Chondrocyte (in vitro differentiated cells): ENCODE results near the gene HIVEP1. TPM values are rescaled to one million over a fixed set of nuclear protein-coding genes. Genes with fewer than 3 reads are reported as not detected.
A peak's percentile ranks its signal among the peaks of the same experiment; 100 is the strongest.

ENCODE experiments used
- DNase-seq: peaks from one replicate; pipeline ENCODE4 v3.0.0; 2021; ENCODE audit warnings: mixed read lengths, low spot score
- H3K27ac Mint-ChIP-seq: one replicate; pipeline ENCODE4 v1.8.0; 2021; ENCODE audit warnings: mild to moderate bottlenecking, moderate library complexity, mixed read lengths; ENCODE audit not compliant: unreplicated experiment
- H3K27me3 Mint-ChIP-seq: 2 replicates; pipeline ENCODE4 v1.8.0; 2021; ENCODE audit warnings: low read depth, mixed read lengths
- H3K36me3 Mint-ChIP-seq: 2 replicates; pipeline ENCODE4 v1.8.0; 2021; ENCODE audit warnings: low read depth, mixed read lengths
- H3K4me1 Mint-ChIP-seq: 2 replicates; pipeline ENCODE4 v1.8.0; 2021; ENCODE audit warnings: low read depth, mild to moderate bottlenecking, mixed read lengths
- H3K4me3 Mint-ChIP-seq: one replicate; pipeline ENCODE4 v1.8.0; 2021; ENCODE audit warnings: mild to moderate bottlenecking, moderate library complexity, mixed read lengths; ENCODE audit not compliant: unreplicated experiment
- H3K9me3 Mint-ChIP-seq: 2 replicates; pipeline ENCODE4 v1.8.0; 2021; ENCODE audit warnings: low read depth, mixed read lengths
- CTCF ChIP-seq: fragments of 200-600 bp; sonication (generic); IDR thresholded peaks from 2 replicates; pipeline ENCODE4 v1.5.0; 2021; ENCODE audit warnings: antibody characterized with exemption, mild to moderate bottlenecking, moderate library complexity
- long read RNA-seq: library from polyadenylated mRNA; stranded (forward); transcript quantifications from one replicate; pipeline ENCODE4 v2.0.0, GENCODE V29; 2021
- total RNA-seq: library from RNA; stranded (reverse); gene quantifications from 3 replicates; pipeline ENCODE4 v1.2.1, GENCODE V29; 2021

HIVEP1 gene
- total RNA-seq: 34.2 to 49.7 TPM (median 44.6 TPM) in 3 replicates
- long read RNA-seq, partial matches to known transcripts: 4 of 4 reads
- long read RNA-seq, other reads (novel, unspliced or antisense): 0 of 4 reads

DNA sequence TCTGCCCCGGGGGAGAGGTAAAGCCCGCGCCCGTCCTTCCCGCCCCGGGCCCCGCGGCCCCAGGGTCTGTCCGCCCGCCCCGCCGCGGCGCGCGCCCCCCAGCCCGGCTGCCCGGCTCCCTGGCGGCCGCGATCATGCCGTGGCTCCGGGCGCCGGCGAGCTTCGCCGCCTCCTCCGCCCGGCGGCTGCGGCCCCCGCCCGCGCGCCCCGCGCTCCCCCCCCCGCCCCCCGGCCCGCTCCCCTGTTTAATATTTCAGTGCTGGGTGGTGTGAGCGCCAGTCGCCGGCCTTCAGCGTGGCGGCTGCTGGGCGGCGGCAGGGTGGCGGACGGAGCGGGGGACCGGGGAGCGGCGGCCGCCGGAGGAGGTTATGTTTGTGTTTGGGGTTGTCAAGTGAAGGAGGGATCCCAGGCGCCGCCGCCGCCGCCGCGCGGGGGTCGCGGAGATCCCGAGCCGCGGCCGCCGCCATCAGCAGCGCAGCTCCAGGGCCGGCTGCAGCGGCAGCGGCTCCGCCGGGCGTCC, at the start of gene HIVEP1:
Gene HIVEP1 (plus strand): TSS at position 275 of the 520 bp plus-strand sequence. CDS start 3,317 bp downstream, outside the sequence.
- H3K36me3 Mint-ChIP-seq: peaks cover 8% of the 10 kb centered on the region
- H3K4me3 Mint-ChIP-seq: peak within 1 kb of the TSS; percentile 90
- peaks cover 5% of the 10 kb centered on the region for H3K9me3 Mint-ChIP-seq
- H3K4me1 Mint-ChIP-seq: peaks cover 63% of the 10 kb centered on the region
- no peak for TF ChIP-seq CTCF
- no peaks in the 10 kb centered on the region for H3K27me3 Mint-ChIP-seq
- DNase-seq: peak; percentile 70
- H3K27ac Mint-ChIP-seq: peak within 1 kb of the TSS; percentile 98

GRCh38 chr6:11963756-11964500, 48.2 kb upstream of the HIVEP1 start:
- H3K27me3 Mint-ChIP-seq: no peaks in the 10 kb centered on the region
- no peak for TF ChIP-seq CTCF
- no peaks in the 10 kb centered on the region for H3K9me3 Mint-ChIP-seq
- no peak overlapping the region for H3K4me3 Mint-ChIP-seq
- DNase-seq: no peak
- no peak overlapping the region for H3K27ac Mint-ChIP-seq
- H3K4me1 Mint-ChIP-seq: peaks cover 14% of the 10 kb centered on the region
- peaks cover 2% of the 10 kb centered on the region for H3K36me3 Mint-ChIP-seq

DNA sequence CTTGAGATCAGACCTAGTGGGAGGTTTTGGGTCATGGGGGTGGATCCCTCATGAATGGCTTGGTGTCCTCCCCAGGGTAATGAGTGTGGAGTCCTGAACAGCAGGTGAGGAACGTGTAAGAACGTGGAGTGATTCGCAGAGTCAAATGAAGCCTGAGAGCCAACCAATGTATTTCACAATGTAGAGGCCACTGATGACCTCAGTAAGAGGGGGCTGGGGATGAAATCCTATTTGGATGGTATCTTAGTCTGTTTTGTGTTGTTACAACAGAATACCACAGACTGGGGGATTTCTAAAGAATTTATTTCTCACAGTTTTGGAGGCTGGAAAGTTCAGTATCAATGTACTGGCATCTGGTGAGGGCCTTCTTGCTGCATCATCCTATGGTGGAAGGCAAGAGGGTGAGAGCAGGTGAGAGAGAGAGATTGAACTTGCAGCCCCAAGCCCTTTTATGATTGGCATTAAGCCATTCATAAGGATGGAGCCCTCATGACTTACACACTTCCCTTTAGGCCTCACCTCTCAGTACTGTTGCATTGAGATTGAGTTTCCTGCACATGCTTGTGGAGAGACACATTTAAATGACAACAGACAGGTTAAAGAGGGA, 47.3 kb upstream of the HIVEP1 start:
- H3K4me1 Mint-ChIP-seq: peaks cover 21% of the 10 kb centered on the region
- H3K36me3 Mint-ChIP-seq: peaks cover 2% of the 10 kb centered on the region
- no peak overlapping the region for H3K27ac Mint-ChIP-seq

GRCh38 chr6:11965499-11965898, 46.6 kb upstream of the HIVEP1 start:
- no peak for DNase-seq
- Mint-ChIP-seq H3K27ac (no peak overlapping the region), H3K9me3 (no peaks in the 10 kb centered on the region), H3K4me1 (peaks cover 24% of the 10 kb centered on the region), H3K4me3 (no peak overlapping the region), H3K36me3 (peaks cover 2% of the 10 kb centered on the region), H3K27me3 (no peaks in the 10 kb centered on the region)
- no peak for TF ChIP-seq CTCF

More for the DNA sequence above, 47.3 kb upstream of the HIVEP1 start:
- no peak overlapping the region for H3K4me3 Mint-ChIP-seq
- H3K27me3 Mint-ChIP-seq: no peaks in the 10 kb centered on the region
- DNase-seq: no peak
- H3K9me3 Mint-ChIP-seq: no peaks in the 10 kb centered on the region
- TF ChIP-seq CTCF: no peak

DNA sequence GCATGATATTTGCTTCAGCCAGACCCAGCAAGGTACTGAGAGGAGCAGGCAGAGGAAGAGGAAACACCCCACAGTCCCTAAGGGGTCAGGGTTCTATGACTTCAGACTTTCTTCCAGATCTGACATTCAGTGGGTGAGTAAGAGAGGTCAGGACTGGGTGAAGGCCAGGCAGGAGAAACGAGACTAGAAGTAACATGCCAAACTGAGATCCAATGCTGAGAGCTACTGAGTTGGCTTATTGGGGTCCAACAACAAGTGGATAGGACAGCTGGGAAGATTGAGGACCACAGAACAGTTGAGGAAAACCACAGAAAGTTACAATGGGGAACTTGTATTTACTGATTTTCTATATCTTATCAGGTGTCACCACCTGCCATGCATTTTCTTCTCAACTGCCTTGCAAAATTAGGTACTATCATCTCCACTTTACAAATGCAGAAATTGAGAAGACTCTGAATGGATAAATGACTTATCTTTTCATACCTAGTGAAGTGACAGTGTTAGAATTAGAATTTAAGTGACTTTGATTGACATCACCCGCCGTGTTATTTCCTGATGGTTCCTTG, 43.8 kb upstream of the HIVEP1 start:
- H3K36me3 Mint-ChIP-seq: no peaks in the 10 kb centered on the region
- TF ChIP-seq CTCF: no peak
- peaks cover 45% of the 10 kb centered on the region for H3K4me1 Mint-ChIP-seq
- H3K27me3 Mint-ChIP-seq: no peaks in the 10 kb centered on the region
- peak overlapping the region; percentile 1 for H3K27ac Mint-ChIP-seq
- H3K9me3 Mint-ChIP-seq: no peaks in the 10 kb centered on the region
- no peak overlapping the region for H3K4me3 Mint-ChIP-seq
- no peak for DNase-seq
